ENCODE data around the gene TUBAL3.

GRCh38 chr10:5396556-5397300 lies 7.9 kb downstream of the TUBAL3 start:
- no peak for TF ChIP-seq CTCF (optimal IDR thresholded peaks at IDR 0.05 in 1 of 3, IDR thresholded peaks at IDR 0.05 in 1 of 3, conservative IDR thresholded peaks at IDR 0.05 in 1 of 3; ENCODE audit: extremely low read depth in 1 of 3, insufficient read depth in 2 of 3, low read length in 3 of 3)
- TF ChIP-seq EZH2 (IDR thresholded peaks at IDR 0.05; ENCODE audit: low read length): no peak
